Common myeloid progenitor, CD34-positive (primary cell): Measurements from ENCODE around the gene SLC6A6.
"Not testable (repeated sequence)": the region's sequence is repeated elsewhere in the genome, so short reads cannot be mapped to it uniquely, and the experiment has no call there.

Source experiments
- CTCF ChIA-PET: fragments of 350-600 bp; sonication (Branson Sonifier 250); formaldehyde crosslinking; loops from one replicate; lab custom pipeline; 2021; ENCODE audit warnings: antibody characterized with exemption; lab: Charles Lee
- POLR2A ChIA-PET: fragments of 350-600 bp; sonication (Branson Sonifier 250); formaldehyde crosslinking; loops from one replicate; lab custom pipeline; 2021; ENCODE audit warnings: antibody characterized with exemption; lab: Charles Lee
- DNase-seq, 3 donors: peaks; one replicate each; pipeline versions ENCODE4 v3.0.0 to v3.0.0-alpha.2; 2013
- H3K27ac ChIP-seq, 2 experiments: 1 replicate in 1 of 2; 2 replicates in 1 of 2; pipeline ENCODE4 v1.7.0; 2013; ENCODE audit warnings: inconsistent platforms in 2 of 2, low read length in 2 of 2, mild to moderate bottlenecking in 2 of 2, low read depth in 1 of 2, moderate library complexity in 1 of 2; ENCODE audit not compliant: severe bottlenecking in 2 of 2, insufficient read depth in 1 of 2, poor library complexity in 1 of 2
- H3K27me3 ChIP-seq, 5 experiments: replicated peaks in 2 of 5; 1 replicate in 3 of 5; 2 replicates in 2 of 5; pipeline versions ENCODE4 v1.6.1 to v1.7.0; 2013; ENCODE audit warnings: low read length in 4 of 5, mild to moderate bottlenecking in 2 of 5, moderate library complexity in 2 of 5, inconsistent platforms in 1 of 5; ENCODE audit not compliant: insufficient read depth in 5 of 5, control insufficient read depth in 4 of 5
- H3K36me3 ChIP-seq, 4 experiments: 1 replicate in 2 of 4; 2 replicates in 2 of 4; pipeline versions ENCODE4 v1.6.1 to v1.7.0; 2013; ENCODE audit warnings: low read length in 3 of 4, control low read depth in 1 of 4, mild to moderate bottlenecking in 1 of 4; ENCODE audit not compliant: control insufficient read depth in 4 of 4, insufficient read depth in 4 of 4
- H3K4me1 ChIP-seq, 4 experiments: 1 replicate in 3 of 4; 2 replicates in 1 of 4; pipeline versions ENCODE4 v1.6.1 to v1.7.1; 2013; ENCODE audit warnings: low read length in 3 of 4, mild to moderate bottlenecking in 3 of 4, control low read depth in 1 of 4, inconsistent platforms in 1 of 4, moderate library complexity in 1 of 4; ENCODE audit not compliant: control insufficient read depth in 4 of 4, insufficient read depth in 4 of 4; ENCODE audit errors: control extremely low read depth in 1 of 4
- H3K4me3 ChIP-seq, 7 experiments: 1 replicate in 4 of 7; 2 replicates in 3 of 7; pipeline versions ENCODE4 v1.5.1 to v1.7.0; 2013; ENCODE audit warnings: mild to moderate bottlenecking in 7 of 7, low read length in 6 of 7, moderate library complexity in 6 of 7, inconsistent platforms in 2 of 7, low read depth in 2 of 7, control low read depth in 1 of 7; ENCODE audit not compliant: insufficient read depth in 4 of 7, control insufficient read depth in 1 of 7; ENCODE audit errors: extremely low read depth in 1 of 7
- H3K9me3 ChIP-seq, 5 experiments: 1 replicate in 4 of 5; 2 replicates in 1 of 5; pipeline versions ENCODE4 v1.6.1 to v1.7.1; 2013; ENCODE audit warnings: low read length in 4 of 5, mild to moderate bottlenecking in 2 of 5, inconsistent platforms in 1 of 5, low read depth in 1 of 5, moderate library complexity in 1 of 5; ENCODE audit not compliant: control insufficient read depth in 4 of 5, insufficient read depth in 2 of 5; ENCODE audit errors: control extremely low read depth in 1 of 5
- WGBS: methylation state at CpG from one replicate; pipeline ENCODE4 v1.1.5; 2013; ENCODE audit not compliant: insufficient coverage; 5-methylcytosine and 5-hydroxymethylcytosine counted together

SLC6A6 gene

GRCh38 chr3:14409779-14410063 lies 7.3 kb downstream of the SLC6A6 start:
- H3K36me3 ChIP-seq: peaks cover 5 to 45% (median 7%) of the 10 kb centered on the region in 4 experiments
- peak overlapping the region; percentile 33 to 88 for H3K27ac ChIP-seq
- CTCF ChIA-PET: interaction anchor here (0.7 to 9.3 kb wide), 4 partner anchors 19 to 533 kb away, joined by 3 to 100 read pairs (median 4); no protein-coding TSS in a partner anchor
- H3K9me3 ChIP-seq, DNase-seq, H3K4me3 ChIP-seq, H3K27me3 ChIP-seq, POLR2A ChIA-PET: not testable (repeated sequence)
- H3K4me1 ChIP-seq: peaks cover 10 to 68% (median 59%) of the 10 kb centered on the region in 4 experiments
- WGBS: 100% methylated on average over 6 of the region's 6 CpGs

GRCh38 chr3:14410106-14410502 lies 7.7 kb downstream of the SLC6A6 start:
- peak in 1 of 3 donors; percentile 56 for DNase-seq
- H3K36me3 ChIP-seq: peaks cover 5 to 45% (median 7%) of the 10 kb centered on the region in 4 experiments
- H3K4me1 ChIP-seq: peaks cover 10 to 68% (median 58%) of the 10 kb centered on the region in 4 experiments
- 83% methylated on average over 1 of the region's 5 CpGs for WGBS
- peak overlapping the region; percentile 65 to 88 for H3K27ac ChIP-seq
- H3K27me3 ChIP-seq: no peaks in the 10 kb centered on the region
- H3K4me3 ChIP-seq: peak overlapping the region in 4 of 7 experiments; percentile 2 to 44 (median 12)
- ChIA-PET POLR2A (no interaction called here), CTCF (interaction anchor here (0.7 to 9.3 kb wide), 3 partner anchors 19 to 532 kb away, joined by 3 to 100 read pairs (median 4); no protein-coding TSS in a partner anchor)
- no peaks in the 10 kb centered on the region for H3K9me3 ChIP-seq

- peak; percentile 90 to 98 (median 98) for DNase-seq
- WGBS: 44% methylated on average over 2 of the region's 6 CpGs
- Histone ChIP-seq H3K4me3 (peak overlapping the region in 4 of 7 experiments; percentile 2 to 44 (median 12)), H3K9me3 (no peaks in the 10 kb centered on the region), H3K27ac (peak overlapping the region; percentile 65 to 88), H3K27me3 (no peaks in the 10 kb centered on the region), H3K36me3 (peaks cover 5 to 44% (median 5%) of the 10 kb centered on the region in 4 experiments), H3K4me1 (peaks cover 10 to 65% (median 53%) of the 10 kb centered on the region in 4 experiments)
- CTCF ChIA-PET: interaction anchor here (0.9 to 1.9 kb wide), 2 partner anchors 24 to 140 kb away, joined by 3 to 4 read pairs; no protein-coding TSS in a partner anchor
- POLR2A ChIA-PET: interaction anchor here (0.8 kb wide), 2 partner anchors 21 to 26 kb away, joined by 3 read pairs; no protein-coding TSS in a partner anchor
Observed at GRCh38 chr3:14410503-14411165, 8.2 kb downstream of the SLC6A6 start.

GRCh38 chr3:14411166-14411526 lies 8.7 kb downstream of the SLC6A6 start:
- peaks cover 10 to 64% (median 51%) of the 10 kb centered on the region in 4 experiments for H3K4me1 ChIP-seq
- WGBS: 90% methylated on average over 9 of the region's 9 CpGs

GRCh38 chr3:14411988-14412387 lies 9.6 kb downstream of the SLC6A6 start:
- H3K9me3 ChIP-seq: no peaks in the 10 kb centered on the region
- WGBS: 100% methylated on average over 7 of the region's 7 CpGs
- H3K4me3 ChIP-seq: no peak overlapping the region
- peaks cover 8 to 45% (median 14%) of the 10 kb centered on the region in 4 experiments for H3K36me3 ChIP-seq
- no peak for DNase-seq
- no peaks in the 10 kb centered on the region for H3K27me3 ChIP-seq
- H3K27ac ChIP-seq: no peak overlapping the region
- POLR2A ChIA-PET: interaction anchor here (1.5 kb wide), 1 partner anchor 10 kb away, joined by 5 read pairs; the partner anchor contains the start of gene SLC6A6
- CTCF ChIA-PET: interaction anchor here (0.8 to 1.7 kb wide), 4 partner anchors 9 to 56 kb away, joined by 3 to 8 read pairs (median 5); no protein-coding TSS in a partner anchor
- H3K4me1 ChIP-seq: peaks cover 10 to 68% (median 49%) of the 10 kb centered on the region in 4 experiments

More at GRCh38 chr3:14411166-14411526, 8.7 kb downstream of the SLC6A6 start:
- DNase-seq: no peak
- POLR2A ChIA-PET: interaction anchor here (0.8 kb wide), 2 partner anchors 20 to 26 kb away, joined by 3 read pairs; no protein-coding TSS in a partner anchor
- H3K36me3 ChIP-seq: peaks cover 8 to 44% (median 9%) of the 10 kb centered on the region in 4 experiments
- peak overlapping the region; percentile 65 to 88 for H3K27ac ChIP-seq
- H3K9me3 ChIP-seq: no peaks in the 10 kb centered on the region
- CTCF ChIA-PET: interaction anchor here (0.9 to 1.7 kb wide), 3 partner anchors 10 to 141 kb away, joined by 3 to 8 read pairs (median 5); no protein-coding TSS in a partner anchor
- peak overlapping the region in 1 of 7 experiments; percentile 14 for H3K4me3 ChIP-seq
- H3K27me3 ChIP-seq: no peaks in the 10 kb centered on the region

DNA sequence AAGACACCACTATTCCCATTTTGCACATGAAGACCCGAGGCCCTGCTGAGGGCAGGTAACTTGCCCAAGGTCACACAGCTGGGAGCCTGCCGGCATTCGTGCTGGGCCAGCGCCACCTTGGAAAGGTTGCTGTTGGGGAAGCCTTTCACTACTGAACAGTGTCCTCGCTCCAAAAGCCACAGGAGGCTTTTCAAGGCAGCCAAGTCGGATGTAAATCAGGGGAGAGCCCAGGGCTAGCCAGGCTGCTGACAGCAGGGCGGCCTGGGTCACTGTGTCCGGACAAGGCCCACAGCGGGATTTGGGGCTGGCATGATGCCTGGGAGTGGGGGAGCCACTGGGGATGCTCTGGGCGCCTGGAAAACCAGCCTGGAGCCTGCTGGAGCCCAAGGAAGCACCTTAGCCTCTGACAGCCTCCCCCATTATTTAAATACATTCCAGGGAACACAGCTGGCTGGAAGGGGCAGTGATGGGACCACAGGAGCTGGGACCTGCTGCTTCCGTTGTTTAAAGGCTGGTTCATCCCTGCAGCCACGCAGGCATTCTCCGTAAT lies 10.5 kb downstream of the SLC6A6 start:
- Histone ChIP-seq H3K27ac (peak overlapping the region in 1 of 2 experiments; percentile 50), H3K4me1 (peaks cover 10 to 70% (median 49%) of the 10 kb centered on the region in 4 experiments), H3K36me3 (peaks cover 8 to 42% (median 18%) of the 10 kb centered on the region in 4 experiments), H3K4me3 (no peak overlapping the region), H3K27me3 (no peaks in the 10 kb centered on the region), H3K9me3 (no peaks in the 10 kb centered on the region)
- CTCF ChIA-PET: interaction anchor here (1.5 to 1.7 kb wide), 2 partner anchors 27 to 49 kb away, joined by 5 to 8 read pairs; no protein-coding TSS in a partner anchor
- no peak for DNase-seq
- POLR2A ChIA-PET: interaction anchor here (1.5 kb wide), 1 partner anchor 11 kb away, joined by 5 read pairs; the partner anchor contains the start of gene SLC6A6
- 98% methylated on average over 9 of the region's 13 CpGs for WGBS
